Hippocampal formation (tissue), 2 donors: ENCODE measurements around the gene TSC22D4.

Experiments
- DNase-seq, 2 donors: peaks; one replicate each; lab custom pipeline; 2025; lab: John Stamatoyannopoulos, UW

Gene TSC22D4

GRCh38 chr7:100492738-100493475, 13.9 kb upstream of the TSC22D4 start:
- no peak for DNase-seq

DNA sequence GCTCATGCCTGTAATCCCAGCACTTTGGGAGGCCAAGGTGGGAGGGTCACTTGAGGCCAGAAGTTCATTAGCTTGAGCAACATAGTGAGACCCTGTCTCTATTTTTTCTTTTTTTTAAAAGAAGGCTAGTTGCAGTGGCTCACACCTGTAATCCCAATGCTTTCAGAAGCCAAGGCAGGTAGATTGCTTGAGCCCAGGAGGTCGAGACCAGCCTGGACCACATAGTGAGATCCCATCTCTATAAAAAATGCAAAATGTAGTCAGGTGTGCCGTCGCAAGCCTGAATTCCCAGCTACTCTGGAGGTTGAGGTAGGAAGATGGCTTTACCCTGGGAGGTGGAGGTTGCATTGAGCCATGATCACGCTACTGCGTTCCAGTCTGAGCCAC, 12.2 kb upstream of the TSC22D4 start:
- no peak for DNase-seq

GRCh38 chr7:100490483-100491191, 11.6 kb upstream of the TSC22D4 start:
- DNase-seq = no peak

DNA sequence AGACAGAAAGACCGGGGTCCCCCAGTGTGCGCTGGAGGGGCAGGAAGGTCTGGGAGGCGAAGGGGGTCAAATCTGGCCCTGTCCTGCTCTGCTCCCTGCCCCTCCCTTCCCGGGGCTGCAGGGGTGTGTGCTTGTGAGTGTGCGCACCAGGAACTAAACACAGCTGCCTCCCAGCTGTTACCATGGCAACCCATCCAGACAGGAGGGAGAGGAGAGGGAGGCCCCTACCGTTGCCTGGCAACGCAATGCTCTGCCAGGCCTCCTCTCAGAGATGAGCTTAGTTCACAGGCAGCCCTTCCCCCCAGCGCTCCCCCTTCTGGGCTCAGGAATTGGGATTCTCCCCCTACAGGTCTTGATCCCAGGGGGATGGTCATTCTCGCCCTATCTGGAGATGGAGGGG, 10.8 kb upstream of the TSC22D4 start:
- DNase-seq = peak; percentile 88 to 98

DNA sequence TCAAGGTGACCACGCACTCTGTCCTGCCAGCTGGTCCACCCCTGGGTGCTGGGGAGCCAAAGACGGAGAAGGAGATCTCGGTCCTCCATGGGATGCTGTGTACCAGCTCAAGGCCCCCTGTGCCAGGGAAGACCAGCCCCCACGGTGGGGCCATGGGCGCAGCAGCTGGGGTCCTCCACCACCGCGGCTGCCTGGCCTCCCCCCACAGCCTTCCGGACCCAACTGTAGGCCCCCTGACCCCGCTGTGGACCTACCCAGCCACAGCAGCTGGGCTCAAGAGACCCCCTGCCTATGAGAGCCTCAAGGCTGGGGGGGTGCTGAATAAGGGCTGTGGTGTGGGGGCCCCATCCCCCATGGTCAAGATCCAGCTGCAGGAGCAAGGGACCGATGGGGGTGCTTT, 10.1 kb upstream of the TSC22D4 start:
- DNase-seq = no peak

DNA sequence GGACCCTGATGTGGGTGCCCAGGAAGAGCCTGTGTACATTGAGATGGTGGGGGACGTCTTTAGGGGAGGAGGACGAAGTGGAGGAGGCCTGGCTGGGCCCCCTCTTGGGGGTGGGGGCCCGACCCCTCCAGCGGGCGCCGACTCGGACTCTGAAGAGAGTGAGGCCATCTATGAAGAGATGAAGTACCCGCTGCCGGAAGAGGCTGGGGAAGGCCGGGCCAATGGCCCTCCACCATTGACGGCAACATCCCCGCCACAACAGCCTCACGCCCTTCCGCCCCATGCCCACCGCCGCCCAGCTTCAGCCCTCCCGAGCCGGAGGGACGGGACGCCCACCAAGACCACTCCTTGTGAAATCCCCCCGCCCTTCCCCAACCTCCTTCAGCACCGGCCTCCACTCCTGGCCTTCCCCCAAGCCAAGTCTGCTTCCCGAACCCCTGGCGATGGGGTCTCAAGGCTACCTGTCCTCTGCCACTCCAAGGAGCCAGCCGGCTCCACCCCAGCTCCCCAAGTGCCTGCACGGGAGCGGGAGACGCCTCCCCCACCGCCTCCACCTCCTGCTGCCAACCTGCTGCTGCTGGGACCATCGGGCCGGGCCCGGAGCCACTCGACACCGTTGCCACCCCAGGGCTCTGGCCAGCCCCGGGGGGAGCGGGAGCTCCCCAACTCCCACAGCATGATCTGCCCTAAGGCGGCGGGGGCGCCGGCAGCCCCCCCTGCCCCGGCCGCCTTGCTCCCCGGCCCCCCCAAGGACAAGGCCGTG, 9.5 kb upstream of the TSC22D4 start:
- no peak for DNase-seq

- no peak for DNase-seq
These were observed 7.9 kb upstream of the TSC22D4 start for GRCh38 chr7:100486753-100487446.

DNA sequence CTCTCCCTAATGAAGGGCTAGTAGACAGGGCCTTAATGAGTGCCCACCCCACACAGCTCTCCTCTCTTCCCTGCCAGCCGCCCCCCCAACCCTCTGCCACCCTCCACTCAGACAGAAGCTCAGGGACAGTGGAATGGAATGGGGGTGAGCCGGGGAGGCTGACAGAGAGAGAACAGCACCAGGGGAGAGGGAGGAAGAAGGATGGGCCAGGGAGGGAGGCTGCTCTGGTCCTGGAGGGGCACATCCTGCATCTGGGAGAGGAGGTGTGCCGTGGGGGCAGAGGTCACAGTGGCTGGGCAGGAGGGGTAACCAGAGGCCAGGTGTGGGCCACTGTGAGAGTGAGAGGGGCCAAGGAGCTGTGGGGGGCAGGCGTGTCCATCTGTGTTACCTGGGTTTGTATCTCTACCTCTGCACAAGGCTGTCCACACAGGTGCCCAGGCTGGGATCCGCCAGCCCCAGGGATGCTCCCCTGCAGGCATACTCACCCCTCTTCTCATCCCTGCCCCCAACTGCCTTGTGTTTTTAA, 7.2 kb upstream of the TSC22D4 start:
- no peak for DNase-seq

DNA sequence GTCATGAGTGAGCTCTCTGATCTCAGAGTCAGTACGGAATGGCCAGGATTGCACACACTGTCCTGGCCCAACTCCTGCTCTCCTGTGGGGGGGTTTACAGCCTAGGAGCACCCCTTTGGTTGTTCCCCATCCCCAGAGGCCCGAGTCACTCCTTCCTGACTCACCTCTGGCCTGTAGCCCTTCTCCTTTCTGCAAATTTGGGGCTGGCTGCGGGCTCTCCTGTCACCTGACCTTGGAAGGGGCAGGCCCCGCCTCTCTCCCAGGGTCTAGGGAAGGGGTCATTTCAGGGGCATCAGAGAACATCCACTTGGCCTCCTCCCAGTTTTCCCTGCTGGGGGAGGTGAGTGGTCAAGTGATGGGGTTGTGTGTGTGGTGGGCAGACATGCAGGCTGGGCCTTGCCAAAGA, 6.5 kb upstream of the TSC22D4 start:
- DNase-seq = no peak

- no peak for DNase-seq
These were observed 5.6 kb upstream of the TSC22D4 start for GRCh38 chr7:100484673-100485045.

DNA sequence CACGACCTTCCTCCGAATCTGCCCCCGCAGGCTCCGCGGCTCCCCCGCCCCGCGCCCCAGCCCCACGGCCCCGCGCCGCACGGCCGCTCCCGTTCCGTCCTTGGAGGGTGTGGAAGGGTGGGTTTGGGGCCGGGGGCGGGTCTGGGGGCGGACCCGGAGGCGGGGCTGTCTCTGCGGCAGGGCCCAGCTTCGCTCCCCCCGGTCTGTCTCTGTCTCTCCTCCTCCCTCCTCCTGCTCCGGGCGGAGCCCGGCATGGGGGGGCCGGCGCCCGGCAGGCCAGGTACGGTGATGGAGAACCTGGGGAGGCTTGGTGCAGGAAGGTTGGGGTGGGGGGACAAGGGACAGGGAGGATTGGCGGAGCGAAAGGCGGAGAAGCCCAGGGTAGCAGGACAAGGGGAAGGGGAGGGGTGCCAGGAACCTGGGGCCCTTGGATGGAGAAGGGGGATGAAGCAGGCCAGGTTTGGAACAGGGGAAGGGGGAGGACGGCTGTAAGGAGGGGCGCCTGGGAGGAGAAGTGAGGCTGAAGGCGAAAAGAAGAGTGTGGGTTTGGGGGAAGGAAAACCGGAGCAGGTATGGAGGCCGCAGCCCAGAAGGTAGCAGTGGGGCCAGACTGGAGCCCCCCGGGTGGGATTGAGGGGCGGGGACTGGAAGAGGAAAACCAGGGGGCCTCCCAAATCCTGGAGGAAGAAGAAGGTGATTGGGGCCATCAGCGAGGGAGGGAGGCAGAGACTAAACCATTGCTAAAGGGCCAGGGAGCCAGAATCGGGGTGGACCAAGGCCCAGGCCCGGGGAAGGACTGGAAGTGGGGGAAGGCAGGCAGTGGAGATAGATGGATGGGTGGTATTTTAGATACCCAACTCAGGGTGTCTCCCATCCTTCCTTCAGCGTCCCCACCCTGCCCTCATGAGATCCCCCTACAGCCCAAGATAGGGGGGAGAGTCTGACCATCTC, 5.0 kb upstream of the TSC22D4 start, which contains the start of gene NYAP1:
NYAP1 (plus strand) TSS at position 206 of the 951 bp plus-strand sequence. CDS start 1,385 bp downstream, outside the sequence.
- DNase-seq = peak; percentile 38 to 58

DNA sequence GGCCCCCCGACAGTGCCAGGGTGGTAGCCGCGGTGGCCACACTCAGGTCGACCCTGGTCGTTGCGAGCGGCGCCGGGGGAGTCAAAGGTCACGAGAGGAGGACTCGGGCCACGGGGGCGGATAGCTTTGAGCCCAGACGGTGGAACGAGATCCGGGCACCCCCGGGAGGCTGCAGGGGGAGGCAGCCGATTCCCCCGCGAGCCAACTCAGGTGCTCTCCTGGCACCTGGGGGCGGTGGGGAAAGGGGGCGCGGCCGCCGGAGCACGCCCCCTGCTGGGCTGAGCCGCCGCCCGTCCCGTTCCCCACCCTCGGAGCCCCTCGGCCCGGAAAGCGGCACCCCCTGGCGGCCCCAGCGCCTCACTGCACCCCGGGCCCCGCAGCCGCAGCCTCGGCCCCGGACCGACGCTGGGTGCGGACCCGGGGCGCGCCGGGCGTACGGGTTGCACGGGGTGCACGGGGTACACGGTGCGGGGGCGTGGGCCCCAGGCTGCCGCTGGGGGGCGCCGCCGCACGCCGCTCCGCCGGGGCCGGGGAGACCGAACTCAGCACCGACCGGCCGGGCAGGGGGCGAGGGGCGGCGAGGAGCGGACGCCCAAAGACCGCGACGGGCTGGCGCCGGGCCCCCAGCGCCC, 4.2 kb upstream of the TSC22D4 start:
- DNase-seq = peak in 1 of 2 donors; percentile 44

DNA sequence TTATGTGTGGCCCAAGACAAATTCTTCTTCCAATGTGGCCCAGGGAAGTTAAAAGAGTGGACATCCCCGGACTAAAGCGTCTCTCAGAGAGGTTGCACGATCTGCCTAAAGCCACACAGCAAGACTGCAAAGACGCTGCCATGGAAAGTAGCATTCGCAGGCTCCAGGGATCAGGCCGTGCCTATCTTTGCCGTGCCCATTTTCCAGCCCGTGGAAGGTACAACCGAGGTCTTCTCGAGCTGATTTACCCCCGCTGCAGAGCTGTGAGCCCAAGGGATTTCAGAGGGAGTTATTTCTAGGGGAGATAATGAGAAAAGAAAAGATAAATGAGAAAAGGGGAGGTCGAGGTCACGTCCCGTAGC, 3.7 kb upstream of the TSC22D4 start:
- no peak for DNase-seq

GRCh38 chr7:100481466-100481865, 2.5 kb upstream of the TSC22D4 start:
- DNase-seq = no peak

GRCh38 chr7:100477871-100478267, 1.1 kb downstream of the TSC22D4 start:
- DNase-seq = no peak

DNA sequence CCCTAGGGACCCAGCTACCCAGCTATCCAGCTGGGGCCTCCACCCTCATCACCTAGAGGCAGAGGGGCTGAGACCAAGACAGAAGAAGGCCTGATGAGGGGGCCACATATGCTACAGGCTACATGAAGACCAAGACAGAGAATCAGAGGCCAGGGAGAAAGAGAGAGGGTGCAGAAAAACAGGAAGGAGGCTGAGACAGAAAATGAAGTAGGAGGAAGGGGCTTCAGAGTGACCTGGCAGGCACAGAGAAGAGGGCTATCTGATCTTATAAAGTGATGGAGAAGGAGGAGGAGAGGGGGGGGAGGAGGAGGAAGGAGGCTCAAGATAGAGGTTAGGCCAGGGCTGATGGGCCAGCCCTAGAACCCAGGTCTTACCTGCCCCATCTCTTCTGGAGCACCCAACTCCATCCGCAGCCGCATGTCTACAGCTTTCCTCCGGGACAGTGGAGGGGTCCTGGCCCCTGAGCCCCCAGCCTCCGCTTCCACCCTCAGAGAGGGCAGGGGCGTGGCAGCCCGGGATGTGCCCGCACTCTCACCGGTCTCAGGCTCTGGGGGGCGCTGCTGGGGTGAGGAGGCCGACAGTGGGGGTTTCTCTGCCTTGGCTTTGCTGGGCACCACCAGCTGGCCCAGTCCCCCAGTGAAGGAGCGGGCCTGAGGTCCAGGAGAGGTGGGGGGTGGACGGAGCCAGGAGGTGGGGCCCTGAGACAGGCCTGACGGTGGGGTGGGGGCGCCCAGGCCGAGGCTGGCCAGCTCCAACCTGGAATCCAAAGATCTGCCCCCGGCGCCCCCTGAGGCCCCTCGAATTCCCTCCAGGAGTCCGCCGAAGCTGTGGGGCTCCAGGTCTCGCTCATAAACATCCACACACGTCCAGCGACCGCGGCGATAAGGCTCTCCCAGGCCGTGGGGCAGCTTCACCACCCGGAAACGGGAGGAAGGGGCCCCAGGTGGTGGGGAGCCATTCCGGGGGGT, 1.8 kb downstream of the TSC22D4 start:
- DNase-seq = no peak

DNA sequence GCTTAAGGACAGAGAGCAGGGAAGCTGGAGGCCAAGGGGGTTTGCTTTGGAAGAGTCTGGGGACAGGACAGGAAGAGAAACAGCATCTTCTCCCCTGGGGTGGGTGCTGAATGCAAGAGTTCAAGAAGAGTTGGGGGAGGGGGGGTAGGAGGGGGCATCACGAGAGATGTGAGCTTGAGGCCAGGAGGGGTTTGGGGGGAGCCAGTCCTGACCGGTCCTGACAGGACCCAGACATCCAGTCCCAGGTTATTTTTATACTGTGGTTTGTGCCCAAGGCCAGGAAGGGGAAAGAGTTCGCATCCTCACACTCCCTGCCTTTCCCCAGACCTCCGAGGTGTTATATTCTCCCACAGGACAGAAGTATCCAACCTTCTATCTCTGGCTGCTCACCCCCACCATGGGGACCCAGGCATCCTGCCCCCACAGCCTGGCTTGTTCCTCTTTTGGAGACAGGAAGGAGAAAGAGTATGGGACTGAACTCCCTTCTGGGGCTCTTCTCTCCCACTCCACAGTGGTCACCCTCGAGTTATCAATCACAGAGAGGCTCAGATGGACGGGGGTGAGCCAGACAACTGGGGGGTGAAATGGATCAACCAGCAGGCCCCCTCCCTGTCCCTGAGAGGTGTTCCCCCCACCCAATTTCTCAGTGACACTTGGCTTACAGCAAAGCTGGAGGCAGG, 2.8 kb downstream of the TSC22D4 start:
- DNase-seq = no peak

DNA sequence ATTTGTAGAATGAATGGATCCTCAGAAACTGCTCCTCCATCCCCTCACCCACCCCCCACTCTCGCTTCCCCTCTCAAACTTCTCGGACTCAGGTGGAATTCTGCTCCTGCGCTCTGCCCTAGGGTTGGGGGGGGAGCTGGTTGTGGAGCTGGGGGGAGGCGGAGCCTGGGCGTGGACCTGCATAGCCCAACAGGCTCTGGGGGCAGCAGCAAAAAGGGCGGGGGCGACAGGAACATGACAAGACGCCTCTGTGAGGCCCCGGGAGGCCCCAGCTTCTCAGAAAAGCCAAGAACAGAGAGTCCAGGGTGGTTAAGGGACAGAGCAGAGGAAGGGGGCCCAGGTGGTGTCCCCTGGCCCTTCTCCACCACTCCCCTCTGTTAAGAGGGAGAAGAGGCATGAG, 3.5 kb downstream of the TSC22D4 start:
- no peak for DNase-seq
